C1 segment of cervical spinal cord (tissue), 14 donors: ENCODE results near the gene ADARB1.

Source experiments
- DNase-seq, 14 donors: peaks; one replicate each; lab custom pipeline; 2025; lab: John Stamatoyannopoulos, UW

ADARB1 gene

GRCh38 chr21:45248301-45248892, 174.0 kb downstream of the ADARB1 start:
- DNase-seq: no peak

GRCh38 chr21:45248893-45249381, 174.6 kb downstream of the ADARB1 start:
- peak in 3 of 14 donors; percentile 5 to 12 (median 7) for DNase-seq

- DNase-seq: no peak
These were observed 175.2 kb downstream of the ADARB1 start for GRCh38 chr21:45249626-45250025.

- DNase-seq: no peak
These were observed 175.9 kb downstream of the ADARB1 start for GRCh38 chr21:45250272-45250671.

GRCh38 chr21:45250914-45251634, 176.7 kb downstream of the ADARB1 start:
- DNase-seq: no peak

GRCh38 chr21:45251635-45252447, 177.5 kb downstream of the ADARB1 start:
- no peak for DNase-seq

GRCh38 chr21:45252448-45252925, 178.1 kb downstream of the ADARB1 start:
- DNase-seq: no peak

GRCh38 chr21:45253180-45253579, 178.8 kb downstream of the ADARB1 start:
- no peak for DNase-seq

GRCh38 chr21:45253633-45254459, 179.5 kb downstream of the ADARB1 start:
- no peak for DNase-seq

- DNase-seq: no peak
These were observed 180.1 kb downstream of the ADARB1 start for GRCh38 chr21:45254460-45254930.

GRCh38 chr21:45255381-45256020, 181.1 kb downstream of the ADARB1 start:
- DNase-seq: no peak

- DNase-seq: no peak
These were observed 181.9 kb downstream of the ADARB1 start for GRCh38 chr21:45256021-45256911.

- DNase-seq: no peak
These were observed 182.7 kb downstream of the ADARB1 start for GRCh38 chr21:45256912-45257672.

- no peak for DNase-seq
These were observed 183.4 kb downstream of the ADARB1 start for GRCh38 chr21:45257673-45258341.

- DNase-seq: no peak
These were observed 184.1 kb downstream of the ADARB1 start for GRCh38 chr21:45258466-45258865.

- no peak for DNase-seq
These were observed 184.9 kb downstream of the ADARB1 start for GRCh38 chr21:45259206-45259840.

GRCh38 chr21:45260191-45260825, 185.9 kb downstream of the ADARB1 start:
- peak in 1 of 14 donors; percentile 77 for DNase-seq
